Mucosa of descending colon (tissue), 3 donors: ENCODE measurements around the gene LHFPL3. TPM values are rescaled to one million over a fixed set of nuclear protein-coding genes. Genes with fewer than 3 reads are reported as not detected.

Experiments used
- ATAC-seq: fragments of 200-7000 bp; cut with Tn5 transposase; one replicate; pipeline ENCODE4 v1.9.1; 2020; ENCODE audit warnings: mild to moderate bottlenecking, moderate library complexity
- DNase-seq, 3 donors: peaks; one replicate each; pipeline ENCODE4 v3.0.0-alpha.2; 2020
- H3K36me3 ChIP-seq: fragments of 200-600 bp; one replicate; pipeline ENCODE4 v1.8.0; 2021; ENCODE audit warnings: low read depth, mild to moderate bottlenecking
- H3K4me1 ChIP-seq: fragments of 200-600 bp; one replicate; pipeline ENCODE4 v1.8.0; 2021; ENCODE audit warnings: low read depth, mild to moderate bottlenecking
- H3K4me3 ChIP-seq: fragments of 200-600 bp; one replicate; pipeline ENCODE4 v1.8.0; 2021; ENCODE audit warnings: mild to moderate bottlenecking
- H3K9me3 ChIP-seq: fragments of 200-600 bp; one replicate; pipeline ENCODE4 v1.8.0; 2021; ENCODE audit warnings: mild to moderate bottlenecking
- intact Hi-C, 2 donors: fragments of 100-400 bp; cut with DNase I in 1 of 2; cut with micrococcal nuclease in 1 of 2; formaldehyde crosslinking; loops; one replicate each; pipeline versions ENCODE4 v1.11.0 to v1.11.1; 2022; cut with DNase I, micrococcal nuclease
- total RNA-seq, 3 donors: library from RNA; stranded (reverse); fragmentation: NEBNext Ultra II Directional in 2 of 3; extraction: Animal tissue kit (Norgen Biotek cat#: 25700) in 2 of 3; gene quantifications; one replicate each; pipeline versions ENCODE4 v1.2.1 to v1.2.4, GENCODE V29; 2021 to 2023
- TF ChIP-seq, protein P1 (sequence below): fragments of 200-600 bp; IDR thresholded peaks from one replicate; pipeline ENCODE4 v1.8.0; 2022; ENCODE audit warnings: antibody characterized with exemption, mild to moderate bottlenecking
- donor health status: DM: no; HTN: no; CAD: no; lungs with moderate emphysema.
- donor health status: DM: no; HTN: no; CAD: no.
- donor health status: DM: no; HTN: yes; CAD: no.

LHFPL3 gene
- total RNA-seq, 3 donors from 2014 or later = 0.26 to 0.57 (median 0.31) TPM

DNA sequence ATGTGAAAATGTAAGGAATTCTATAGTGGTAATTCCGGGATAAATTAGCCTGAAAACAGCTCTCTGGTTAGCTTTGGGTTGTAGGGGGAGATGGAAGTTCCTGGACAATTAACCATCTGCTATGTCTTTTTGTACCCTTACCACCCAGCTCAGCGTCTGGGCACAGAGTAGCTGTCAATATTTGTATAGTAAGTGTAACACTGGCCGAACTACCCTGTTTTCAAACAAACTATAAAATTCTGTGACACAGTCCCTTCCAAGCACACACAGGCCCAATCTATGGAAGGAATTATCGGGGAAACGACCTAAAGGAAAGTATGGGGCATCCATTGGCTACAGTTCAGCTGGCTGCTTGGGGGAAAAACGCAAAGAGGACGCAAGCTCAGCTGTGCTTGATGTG, 869 bp upstream of the LHFPL3 start:
- DNase-seq = no peak
- Histone ChIP-seq H3K4me3 (no peak overlapping the region), H3K4me1 (peaks cover 6% of the 10 kb centered on the region), H3K9me3 (no peaks in the 10 kb centered on the region), H3K36me3 (no peaks in the 10 kb centered on the region)
- ATAC-seq = peak; percentile 79
- TF ChIP-seq, protein P1, sequence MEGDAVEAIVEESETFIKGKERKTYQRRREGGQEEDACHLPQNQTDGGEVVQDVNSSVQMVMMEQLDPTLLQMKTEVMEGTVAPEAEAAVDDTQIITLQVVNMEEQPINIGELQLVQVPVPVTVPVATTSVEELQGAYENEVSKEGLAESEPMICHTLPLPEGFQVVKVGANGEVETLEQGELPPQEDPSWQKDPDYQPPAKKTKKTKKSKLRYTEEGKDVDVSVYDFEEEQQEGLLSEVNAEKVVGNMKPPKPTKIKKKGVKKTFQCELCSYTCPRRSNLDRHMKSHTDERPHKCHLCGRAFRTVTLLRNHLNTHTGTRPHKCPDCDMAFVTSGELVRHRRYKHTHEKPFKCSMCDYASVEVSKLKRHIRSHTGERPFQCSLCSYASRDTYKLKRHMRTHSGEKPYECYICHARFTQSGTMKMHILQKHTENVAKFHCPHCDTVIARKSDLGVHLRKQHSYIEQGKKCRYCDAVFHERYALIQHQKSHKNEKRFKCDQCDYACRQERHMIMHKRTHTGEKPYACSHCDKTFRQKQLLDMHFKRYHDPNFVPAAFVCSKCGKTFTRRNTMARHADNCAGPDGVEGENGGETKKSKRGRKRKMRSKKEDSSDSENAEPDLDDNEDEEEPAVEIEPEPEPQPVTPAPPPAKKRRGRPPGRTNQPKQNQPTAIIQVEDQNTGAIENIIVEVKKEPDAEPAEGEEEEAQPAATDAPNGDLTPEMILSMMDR = no peak
- intact Hi-C loops = no loop called here

DNA sequence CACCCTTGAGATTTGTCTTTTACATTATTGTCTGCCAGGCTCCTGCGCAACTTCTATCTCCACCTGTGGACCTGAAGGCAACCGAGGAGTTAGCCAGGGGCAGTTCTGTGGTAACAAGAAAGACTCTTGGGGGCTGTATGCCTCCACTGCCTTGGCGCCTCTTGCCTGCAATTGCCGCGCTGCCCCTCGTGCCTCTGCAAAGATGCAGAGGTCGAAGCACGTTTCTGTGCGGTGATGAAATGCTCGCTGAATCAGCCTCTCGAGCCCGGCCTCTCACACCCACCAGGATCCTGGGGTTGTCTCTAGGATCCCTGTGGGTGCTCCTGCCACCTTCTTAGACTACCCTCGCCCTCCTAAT, 486 bp upstream of the LHFPL3 start:
- Histone ChIP-seq H3K9me3 (no peaks in the 10 kb centered on the region), H3K36me3 (no peaks in the 10 kb centered on the region), H3K4me1 (peaks cover 6% of the 10 kb centered on the region), H3K4me3 (no peak overlapping the region)
- peak in 1 of 3 donors; percentile 21 for DNase-seq
- TF ChIP-seq, protein P1 = no peak
- intact Hi-C loops = no loop called here
- ATAC-seq = peak; percentile 34

DNA sequence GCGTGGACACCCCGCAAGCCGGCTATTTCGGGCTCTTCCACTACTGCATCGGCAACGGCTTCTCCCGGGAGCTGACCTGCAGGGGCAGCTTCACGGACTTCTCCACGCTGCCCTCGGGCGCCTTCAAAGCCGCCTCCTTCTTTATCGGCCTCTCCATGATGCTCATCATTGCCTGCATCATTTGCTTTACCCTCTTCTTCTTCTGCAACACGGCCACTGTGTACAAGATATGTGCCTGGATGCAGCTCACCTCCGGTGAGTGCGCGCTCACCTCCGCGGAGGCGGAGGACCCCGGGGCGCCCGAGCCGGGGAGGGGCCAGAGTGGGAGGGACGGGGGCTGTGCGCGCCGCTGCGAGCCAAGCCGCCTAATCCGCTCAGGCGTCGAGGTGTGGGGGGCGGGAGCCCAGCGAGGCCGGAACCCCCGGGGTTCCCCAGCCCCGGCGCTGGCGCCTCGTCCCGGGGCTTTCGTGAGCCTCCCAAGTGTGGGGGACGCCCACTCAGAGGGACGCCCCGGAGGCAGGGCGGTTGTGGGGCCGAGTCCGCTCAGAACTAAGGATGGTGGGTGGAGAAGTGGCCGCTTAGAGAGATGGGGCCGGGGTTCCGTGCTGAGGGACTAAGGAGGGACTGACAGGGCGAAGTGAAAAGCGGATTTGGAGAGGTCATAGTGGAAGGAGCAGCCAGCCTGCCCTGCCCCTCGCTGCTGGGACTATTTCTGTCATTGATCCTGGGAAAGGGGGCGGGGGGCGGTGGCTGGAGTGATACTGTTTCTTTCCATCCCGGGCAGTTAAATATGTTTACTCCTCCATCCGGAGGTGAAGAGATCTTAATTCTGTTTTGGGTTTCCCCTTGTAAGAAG, 795 bp downstream of the LHFPL3 start:
- DNase-seq = peak in 1 of 3 donors; percentile 34
- TF ChIP-seq, protein P1 = no peak
- ATAC-seq = no peak
- Histone ChIP-seq H3K4me1 (peaks cover 6% of the 10 kb centered on the region), H3K4me3 (no peak overlapping the region), H3K36me3 (no peaks in the 10 kb centered on the region), H3K9me3 (no peaks in the 10 kb centered on the region)
- intact Hi-C loops = no loop called here

DNA sequence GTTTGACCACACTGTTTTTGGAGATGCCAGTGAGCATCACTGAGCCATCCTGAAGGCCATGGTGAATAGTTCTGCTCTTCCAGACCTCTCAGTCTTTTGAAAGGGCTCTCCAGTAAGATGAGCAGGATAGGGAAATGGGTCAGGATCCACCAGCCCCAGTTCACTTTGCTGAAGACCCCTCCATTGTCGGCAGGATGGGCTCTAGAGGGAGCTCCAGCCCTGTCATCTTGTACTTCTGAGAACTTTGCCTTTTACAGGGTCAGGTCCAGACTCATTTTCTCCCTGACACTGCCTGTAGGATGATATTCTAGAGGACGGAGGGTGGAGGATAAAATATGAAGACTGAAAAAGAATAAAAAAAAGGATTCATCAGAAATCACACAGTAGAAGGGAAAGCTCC, 13.1 kb downstream of the LHFPL3 start:
- no peak overlapping the region for H3K4me3 ChIP-seq
- intact Hi-C loops = no loop called here
- no peaks in the 10 kb centered on the region for H3K36me3 ChIP-seq
- no peaks in the 10 kb centered on the region for H3K4me1 ChIP-seq
- H3K9me3 ChIP-seq = no peaks in the 10 kb centered on the region
- TF ChIP-seq, protein P1 = no peak
- ATAC-seq = no peak
- DNase-seq = no peak

DNA sequence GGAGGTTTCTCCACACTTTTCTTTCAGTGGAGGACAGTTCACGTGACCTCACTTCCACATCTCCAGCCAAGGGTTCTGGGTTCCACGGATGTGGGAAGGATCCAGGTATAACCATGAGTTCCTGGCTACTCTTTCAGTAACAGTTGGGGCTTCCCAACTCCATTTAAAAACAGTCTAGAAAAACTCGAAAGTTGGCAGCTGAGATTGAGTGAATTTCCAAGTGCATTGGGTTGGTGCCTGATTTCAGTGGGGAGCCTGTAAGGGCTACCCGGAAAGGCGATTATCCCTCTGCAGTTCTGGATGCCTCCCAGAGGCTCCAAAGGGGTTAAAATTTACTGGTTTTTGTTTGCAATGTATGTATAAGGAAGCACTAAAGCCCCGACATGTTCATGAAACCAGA, 24.3 kb downstream of the LHFPL3 start:
- H3K4me3 ChIP-seq = no peak overlapping the region
- DNase-seq = no peak
- intact Hi-C loops = no loop called here
- no peaks in the 10 kb centered on the region for H3K36me3 ChIP-seq
- no peaks in the 10 kb centered on the region for H3K9me3 ChIP-seq
- no peaks in the 10 kb centered on the region for H3K4me1 ChIP-seq
- ATAC-seq = no peak
- TF ChIP-seq, protein P1 = no peak
